NB4 (cell line): ENCODE data around the gene CFTR.

Experiments
- DNase-seq: peaks from one replicate; pipeline ENCODE4 v3.0.0; 2010; ENCODE audit warnings: low read depth
- H3K4me3 ChIP-seq: one replicate; pipeline ENCODE4 v1.5.1; 2011; ENCODE audit warnings: mild to moderate bottlenecking, low read depth, low read length, moderate library complexity
- MYC ChIP-seq: IDR thresholded peaks from 2 replicates; pipeline ENCODE4 v1.6.1; 2011; ENCODE audit warnings: low read depth, low read length
- POLR2A ChIP-seq: IDR thresholded peaks from 2 replicates; pipeline ENCODE4 v1.6.1; 2011; ENCODE audit warnings: mild to moderate bottlenecking; ENCODE audit not compliant: insufficient read length; ENCODE audit errors: extremely low read depth
- TF ChIP-seq, protein P1 (sequence below): IDR thresholded peaks from 2 replicates; pipeline ENCODE4 v1.6.1; 2011; ENCODE audit warnings: low read depth, low read length
- TF ChIP-seq, protein P2 (sequence below): IDR thresholded peaks from one replicate; pipeline ENCODE4 v1.5.1; 2012; ENCODE audit warnings: low read depth, low read length

Gene CFTR

DNA sequence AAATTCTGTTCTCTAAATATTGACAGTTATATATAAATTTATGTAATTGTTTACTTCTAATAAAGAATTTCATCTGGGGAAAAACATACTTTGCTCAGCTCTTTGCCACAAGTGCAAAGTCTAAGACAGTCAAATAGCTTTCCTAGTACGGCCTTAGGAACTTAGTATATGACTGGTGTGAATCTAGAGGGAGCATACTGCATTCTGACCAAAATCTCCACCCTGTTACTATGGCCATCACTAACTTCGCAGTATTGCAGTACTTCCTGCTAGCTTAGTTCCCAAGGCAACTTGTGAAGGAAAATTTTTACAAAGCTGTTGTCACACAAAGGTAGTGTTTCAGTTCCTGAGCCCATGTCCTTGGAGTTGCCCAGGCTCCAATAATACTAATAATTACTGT, 181.5 kb downstream of the CFTR start:
- TF ChIP-seq POLR2A (no peak), MYC (no peak)
- TF ChIP-seq, protein P1, sequence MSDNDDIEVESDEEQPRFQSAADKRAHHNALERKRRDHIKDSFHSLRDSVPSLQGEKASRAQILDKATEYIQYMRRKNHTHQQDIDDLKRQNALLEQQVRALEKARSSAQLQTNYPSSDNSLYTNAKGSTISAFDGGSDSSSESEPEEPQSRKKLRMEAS, result no peak
- TF ChIP-seq, protein P2, sequence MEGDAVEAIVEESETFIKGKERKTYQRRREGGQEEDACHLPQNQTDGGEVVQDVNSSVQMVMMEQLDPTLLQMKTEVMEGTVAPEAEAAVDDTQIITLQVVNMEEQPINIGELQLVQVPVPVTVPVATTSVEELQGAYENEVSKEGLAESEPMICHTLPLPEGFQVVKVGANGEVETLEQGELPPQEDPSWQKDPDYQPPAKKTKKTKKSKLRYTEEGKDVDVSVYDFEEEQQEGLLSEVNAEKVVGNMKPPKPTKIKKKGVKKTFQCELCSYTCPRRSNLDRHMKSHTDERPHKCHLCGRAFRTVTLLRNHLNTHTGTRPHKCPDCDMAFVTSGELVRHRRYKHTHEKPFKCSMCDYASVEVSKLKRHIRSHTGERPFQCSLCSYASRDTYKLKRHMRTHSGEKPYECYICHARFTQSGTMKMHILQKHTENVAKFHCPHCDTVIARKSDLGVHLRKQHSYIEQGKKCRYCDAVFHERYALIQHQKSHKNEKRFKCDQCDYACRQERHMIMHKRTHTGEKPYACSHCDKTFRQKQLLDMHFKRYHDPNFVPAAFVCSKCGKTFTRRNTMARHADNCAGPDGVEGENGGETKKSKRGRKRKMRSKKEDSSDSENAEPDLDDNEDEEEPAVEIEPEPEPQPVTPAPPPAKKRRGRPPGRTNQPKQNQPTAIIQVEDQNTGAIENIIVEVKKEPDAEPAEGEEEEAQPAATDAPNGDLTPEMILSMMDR, result no peak
- no peak for DNase-seq
- H3K4me3 ChIP-seq, result no peak overlapping the region

DNA sequence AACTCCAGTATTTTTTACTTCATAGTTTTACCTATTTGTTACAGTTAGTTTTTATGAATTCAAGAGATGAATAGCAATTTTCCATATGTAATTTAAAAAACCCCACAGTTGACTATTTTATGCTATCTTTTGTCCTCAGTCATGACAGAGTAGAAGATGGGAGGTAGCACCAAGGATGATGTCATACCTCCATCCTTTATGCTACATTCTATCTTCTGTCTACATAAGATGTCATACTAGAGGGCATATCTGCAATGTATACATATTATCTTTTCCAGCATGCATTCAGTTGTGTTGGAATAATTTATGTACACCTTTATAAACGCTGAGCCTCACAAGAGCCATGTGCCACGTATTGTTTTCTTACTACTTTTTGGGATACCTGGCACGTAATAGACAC, 184.2 kb downstream of the CFTR start:
- DNase-seq, result no peak
- TF ChIP-seq MYC (no peak), POLR2A (no peak)
- TF ChIP-seq, protein P2, result no peak
- TF ChIP-seq, protein P1, result no peak
- H3K4me3 ChIP-seq, result no peak overlapping the region

DNA sequence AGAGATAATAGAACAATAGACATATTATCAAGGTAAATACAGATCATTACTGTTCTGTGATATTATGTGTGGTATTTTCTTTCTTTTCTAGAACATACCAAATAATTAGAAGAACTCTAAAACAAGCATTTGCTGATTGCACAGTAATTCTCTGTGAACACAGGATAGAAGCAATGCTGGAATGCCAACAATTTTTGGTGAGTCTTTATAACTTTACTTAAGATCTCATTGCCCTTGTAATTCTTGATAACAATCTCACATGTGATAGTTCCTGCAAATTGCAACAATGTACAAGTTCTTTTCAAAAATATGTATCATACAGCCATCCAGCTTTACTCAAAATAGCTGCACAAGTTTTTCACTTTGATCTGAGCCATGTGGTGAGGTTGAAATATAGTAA, 185.5 kb downstream of the CFTR start:
- no peak for TF ChIP-seq POLR2A
- TF ChIP-seq MYC, result no peak
- TF ChIP-seq, protein P2, result no peak
- TF ChIP-seq, protein P1, result no peak
- DNase-seq, result no peak

DNA sequence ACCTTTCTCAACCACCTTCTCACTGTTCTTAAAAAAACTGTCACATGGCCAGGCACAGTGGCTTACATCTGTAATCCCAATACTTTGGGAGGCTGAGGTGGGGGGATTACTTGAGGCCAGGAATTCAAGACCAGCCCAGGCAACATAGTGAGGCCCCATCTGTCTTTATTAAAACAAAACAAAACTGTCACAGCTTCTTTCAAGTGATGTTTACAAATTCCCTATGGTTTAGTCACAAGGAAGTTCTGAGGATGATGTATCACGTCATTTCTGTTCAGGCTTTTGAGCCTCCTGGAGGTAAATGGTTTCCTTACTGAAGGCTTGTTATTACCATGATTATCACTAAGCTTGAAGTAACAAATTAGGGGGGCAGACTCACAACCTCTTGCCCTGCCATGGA, 186.2 kb downstream of the CFTR start:
- TF ChIP-seq POLR2A (no peak), MYC (no peak)
- TF ChIP-seq, protein P2, result no peak
- TF ChIP-seq, protein P1, result no peak
- no peak overlapping the region for H3K4me3 ChIP-seq
- no peak for DNase-seq

More for the DNA sequence above, 185.5 kb downstream of the CFTR start:
- no peak overlapping the region for H3K4me3 ChIP-seq

DNA sequence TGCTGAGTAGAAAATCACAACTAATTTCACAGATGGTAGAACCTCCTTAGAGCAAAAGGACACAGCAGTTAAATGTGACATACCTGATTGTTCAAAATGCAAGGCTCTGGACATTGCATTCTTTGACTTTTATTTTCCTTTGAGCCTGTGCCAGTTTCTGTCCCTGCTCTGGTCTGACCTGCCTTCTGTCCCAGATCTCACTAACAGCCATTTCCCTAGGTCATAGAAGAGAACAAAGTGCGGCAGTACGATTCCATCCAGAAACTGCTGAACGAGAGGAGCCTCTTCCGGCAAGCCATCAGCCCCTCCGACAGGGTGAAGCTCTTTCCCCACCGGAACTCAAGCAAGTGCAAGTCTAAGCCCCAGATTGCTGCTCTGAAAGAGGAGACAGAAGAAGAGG, 186.9 kb downstream of the CFTR start:
- H3K4me3 ChIP-seq, result no peak overlapping the region
- TF ChIP-seq, protein P2, result no peak
- TF ChIP-seq POLR2A, result no peak
- TF ChIP-seq MYC, result no peak
- TF ChIP-seq, protein P1, result no peak
- DNase-seq, result no peak

DNA sequence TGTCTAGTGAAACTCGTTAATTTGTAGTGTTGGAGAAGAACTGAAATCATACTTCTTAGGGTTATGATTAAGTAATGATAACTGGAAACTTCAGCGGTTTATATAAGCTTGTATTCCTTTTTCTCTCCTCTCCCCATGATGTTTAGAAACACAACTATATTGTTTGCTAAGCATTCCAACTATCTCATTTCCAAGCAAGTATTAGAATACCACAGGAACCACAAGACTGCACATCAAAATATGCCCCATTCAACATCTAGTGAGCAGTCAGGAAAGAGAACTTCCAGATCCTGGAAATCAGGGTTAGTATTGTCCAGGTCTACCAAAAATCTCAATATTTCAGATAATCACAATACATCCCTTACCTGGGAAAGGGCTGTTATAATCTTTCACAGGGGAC, 187.6 kb downstream of the CFTR start:
- no peak for DNase-seq
- no peak overlapping the region for H3K4me3 ChIP-seq
- TF ChIP-seq, protein P1, result no peak
- TF ChIP-seq POLR2A (no peak), MYC (no peak)
- TF ChIP-seq, protein P2, result no peak
